ENCODE results near the gene MICU2. TPM values are rescaled to one million over a fixed set of nuclear protein-coding genes. Genes with fewer than 3 reads are reported as not detected.
A peak's percentile ranks its signal among the peaks of the same experiment; 100 is the strongest.

MICU2 gene
- total RNA-seq, 2 experiments from 2014 or later: 37.5 to 51.3 TPM

GRCh38 chr13:21458451-21458812 lies 145.5 kb downstream of the MICU2 start:
- peak; percentile 63 for DNase-seq (ENCODE audit: low spot score)
- Histone ChIP-seq H4K20me1 (ENCODE audit: insufficient read depth, low read length) (peaks cover 18% of the 10 kb centered on the region), H3K4me1 (ENCODE audit: insufficient read depth, low read length, poor library complexity, severe bottlenecking) (peaks cover 20% of the 10 kb centered on the region), H3K36me3 (ENCODE audit: insufficient read depth, low read length) (peaks cover 15% of the 10 kb centered on the region), H3K27ac (ENCODE audit: low read depth, low read length, poor library complexity, severe bottlenecking) (peak overlapping the region; percentile 77), H3K4me2 (ENCODE audit: low read length) (peak overlapping the region; percentile 90), H3K9me2 (ENCODE audit: insufficient read depth, low read length) (no peaks in the 10 kb centered on the region), H3K4me3 (ENCODE audit: low read depth, low read length, poor library complexity, severe bottlenecking) (peak overlapping the region; percentile 81), H2AFZ (ENCODE audit: low read length) (peak overlapping the region; percentile 56; the same call in 1 of the 2 replicates), H3K79me2 (ENCODE audit: insufficient read depth, low read depth, low read length) (peaks cover 51% of the 10 kb centered on the region), H3K9me3 (ENCODE audit: low read length) (peaks cover 10% of the 10 kb centered on the region)
- ChIA-PET POLR2A (interaction anchor here (0.6 to 1.7 kb wide), 4 partner anchors 84 to 980 kb away, joined by 3 to 4 read pairs (median 3); no protein-coding TSS in a partner anchor), CTCF (ENCODE audit: unreplicated experiment) (no interaction called here)
- no peak for TF ChIP-seq EZH2phosphoT487 (IDR thresholded peaks at IDR 0.05; ENCODE audit: borderline replicate concordance, low read depth, low read length)
- no peak for TF ChIP-seq CTCF (conservative IDR thresholded peaks at IDR 0.05; ENCODE audit: low read length)
- BruUV-seq (replicated peaks): no TSS peak
- intact Hi-C loops (cut with micrococcal nuclease; ENCODE audit: unreplicated experiment): loop anchor here (2.0 to 5.0 kb wide), 2 partner anchors 160 to 214 kb away; partner anchors contain the start of gene FGF9

DNA sequence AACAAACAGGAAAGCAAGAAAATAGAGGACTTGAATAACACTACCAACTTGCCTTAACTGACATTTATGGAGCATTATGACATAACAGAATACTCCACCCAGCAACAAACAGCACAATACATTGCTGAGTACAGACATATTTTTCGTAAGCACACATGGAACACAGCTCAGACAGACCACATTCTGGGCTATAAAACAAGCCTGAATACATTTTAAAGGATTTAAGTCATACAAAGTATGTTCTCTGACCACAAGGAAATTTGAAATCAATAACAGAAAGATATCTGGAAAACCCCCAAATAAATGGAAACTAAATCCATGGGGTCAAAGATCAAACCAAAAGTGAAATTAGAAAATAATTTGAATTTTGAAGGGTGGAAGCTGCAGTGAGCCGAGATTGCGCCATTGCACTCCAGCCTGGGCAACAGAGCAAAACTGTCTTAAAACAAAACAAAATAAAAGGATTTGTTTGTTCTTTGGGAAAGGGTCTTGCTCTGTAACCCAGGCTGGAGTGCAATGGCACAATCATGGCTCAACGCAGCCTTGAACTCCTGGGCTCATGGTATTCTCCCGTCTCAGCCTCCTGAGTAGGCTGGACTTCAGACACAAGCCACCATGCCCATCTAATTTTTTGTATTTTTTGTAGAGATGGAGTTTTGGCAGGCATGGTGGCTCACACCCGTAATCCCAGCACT lies 150.4 kb downstream of the MICU2 start:
- peaks cover 95% of the 10 kb centered on the region for H3K79me2 ChIP-seq (ENCODE audit: insufficient read depth, low read depth, low read length)
- H3K9me2 ChIP-seq (ENCODE audit: insufficient read depth, low read length): no peaks in the 10 kb centered on the region
- DNase-seq (ENCODE audit: low spot score): no peak
- POLR2A ChIA-PET: interaction anchor here (0.6 kb wide), 1 partner anchor 149 kb away, joined by 3 read pairs; no protein-coding TSS in a partner anchor
- no peak overlapping the region for H3K4me2 ChIP-seq (ENCODE audit: low read length)
- no peak overlapping the region for H3K4me3 ChIP-seq (ENCODE audit: low read depth, low read length, poor library complexity, severe bottlenecking)
- peaks cover 16% of the 10 kb centered on the region for H3K4me1 ChIP-seq (ENCODE audit: insufficient read depth, low read length, poor library complexity, severe bottlenecking)
- CTCF ChIA-PET (ENCODE audit: unreplicated experiment): no interaction called here
- intact Hi-C loops (cut with micrococcal nuclease; ENCODE audit: unreplicated experiment): no loop called here
- no TSS peak for BruUV-seq (replicated peaks)
- H4K20me1 ChIP-seq (ENCODE audit: insufficient read depth, low read length): peaks cover 18% of the 10 kb centered on the region
- peaks cover 34% of the 10 kb centered on the region for H3K36me3 ChIP-seq (ENCODE audit: insufficient read depth, low read length)
- H2AFZ ChIP-seq (ENCODE audit: low read length): no peak overlapping the region
- H3K9me3 ChIP-seq (ENCODE audit: low read length): peaks cover 25% of the 10 kb centered on the region
- H3K27ac ChIP-seq (ENCODE audit: low read depth, low read length, poor library complexity, severe bottlenecking): no peak overlapping the region
- no peak for TF ChIP-seq EZH2phosphoT487 (IDR thresholded peaks at IDR 0.05; ENCODE audit: borderline replicate concordance, low read depth, low read length)
- no peak for TF ChIP-seq CTCF (conservative IDR thresholded peaks at IDR 0.05; ENCODE audit: low read length)

DNA sequence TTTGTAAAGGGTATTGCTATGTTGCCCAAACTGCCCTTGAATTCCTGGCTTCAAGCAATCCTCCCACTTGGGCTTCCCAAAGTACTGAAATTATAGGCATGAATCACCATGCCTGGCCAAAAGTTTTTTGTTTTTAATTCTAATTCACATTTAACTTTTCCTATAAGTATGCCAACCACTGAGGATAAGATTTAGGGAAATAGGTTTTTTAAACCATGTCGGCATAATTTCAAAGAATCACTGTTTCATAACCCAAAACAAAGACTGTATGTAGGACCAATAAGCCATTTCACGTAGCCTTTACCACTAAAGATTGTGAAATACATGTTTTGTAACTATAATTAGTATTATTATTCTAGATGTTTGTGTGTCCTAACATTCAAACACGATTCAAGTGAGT lies 153.0 kb downstream of the MICU2 start:
- H3K9me2 ChIP-seq (ENCODE audit: insufficient read depth, low read length): no peaks in the 10 kb centered on the region
- H3K27ac ChIP-seq (ENCODE audit: low read depth, low read length, poor library complexity, severe bottlenecking): no peak overlapping the region
- H3K4me3 ChIP-seq (ENCODE audit: low read depth, low read length, poor library complexity, severe bottlenecking): no peak overlapping the region
- no peak for DNase-seq (ENCODE audit: low spot score)
- H3K4me1 ChIP-seq (ENCODE audit: insufficient read depth, low read length, poor library complexity, severe bottlenecking): no peaks in the 10 kb centered on the region
- ChIA-PET CTCF (ENCODE audit: unreplicated experiment) (no interaction called here), POLR2A (interaction anchor here (0.7 kb wide), 1 partner anchor 1041 kb away, joined by 3 read pairs; no protein-coding TSS in a partner anchor)
- TF ChIP-seq EZH2phosphoT487 (IDR thresholded peaks at IDR 0.05; ENCODE audit: borderline replicate concordance, low read depth, low read length) (no peak), CTCF (conservative IDR thresholded peaks at IDR 0.05; ENCODE audit: low read length) (no peak)
- BruUV-seq (replicated peaks): TSS peak; percentile 19
- peaks cover 32% of the 10 kb centered on the region for H3K36me3 ChIP-seq (ENCODE audit: insufficient read depth, low read length)
- H2AFZ ChIP-seq (ENCODE audit: low read length): no peak overlapping the region
- H3K4me2 ChIP-seq (ENCODE audit: low read length): no peak overlapping the region
- H3K79me2 ChIP-seq (ENCODE audit: insufficient read depth, low read depth, low read length): peaks cover 80% of the 10 kb centered on the region
- intact Hi-C loops (cut with micrococcal nuclease; ENCODE audit: unreplicated experiment): no loop called here
- no peaks in the 10 kb centered on the region for H4K20me1 ChIP-seq (ENCODE audit: insufficient read depth, low read length)
- H3K9me3 ChIP-seq (ENCODE audit: low read length): peaks cover 25% of the 10 kb centered on the region

Measured in OCI-LY7 (cell line).